Measurements from ENCODE around the gene C18orf63.

The C18orf63 gene

DNA sequence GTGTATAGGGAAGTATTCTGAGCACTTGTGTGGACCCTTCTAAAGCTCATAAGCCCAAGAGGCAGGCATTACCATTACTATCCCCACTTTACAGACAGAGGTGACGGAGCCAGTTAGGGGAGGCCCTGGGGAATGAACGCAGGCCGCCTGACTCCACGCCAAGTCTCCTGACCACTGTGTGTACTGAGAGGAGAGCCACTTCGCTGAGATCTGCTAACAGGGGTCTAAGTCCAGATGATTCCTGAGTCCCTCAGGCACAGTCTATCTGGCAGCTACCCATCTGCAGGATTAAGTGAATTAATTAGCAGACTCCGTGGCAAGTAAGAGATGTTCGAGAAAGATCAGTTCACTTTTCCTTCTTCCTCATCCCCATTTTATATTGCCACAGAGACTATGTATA is 37.6 kb upstream of the C18orf63 start:
- Histone ChIP-seq H3K79me2 (ENCODE audit: insufficient read depth, low read length) (peaks cover 10% of the 10 kb centered on the region; the same call in 1 of the 2 replicates), H3F3A (ENCODE audit: insufficient read depth) (no peaks in the 10 kb centered on the region), H3K9ac (ENCODE audit: low read length) (no peak overlapping the region), H3K9me2 (replicated peaks; ENCODE audit: insufficient read depth, low read length) (no peaks in the 10 kb centered on the region), H3K4me3 (ENCODE audit: insufficient read depth, low read length, poor library complexity, severe bottlenecking) (no peak overlapping the region), H3K9me3 (ENCODE audit: insufficient read depth, low read length) (no peaks in the 10 kb centered on the region), H3K4me2 (ENCODE audit: low read depth, low read length, poor library complexity, severe bottlenecking) (no peak overlapping the region), H3K27ac (ENCODE audit: low read depth, low read length) (no peak overlapping the region), H3K36me3 (ENCODE audit: low read length) (no peaks in the 10 kb centered on the region), H4K20me1 (ENCODE audit: low read depth, low read length) (no peaks in the 10 kb centered on the region), H3K27me3 (ENCODE audit: low read length) (no peaks in the 10 kb centered on the region), H2AFZ (ENCODE audit: low read depth, low read length, severe bottlenecking) (no peak overlapping the region)
- TF ChIP-seq, protein P1, sequence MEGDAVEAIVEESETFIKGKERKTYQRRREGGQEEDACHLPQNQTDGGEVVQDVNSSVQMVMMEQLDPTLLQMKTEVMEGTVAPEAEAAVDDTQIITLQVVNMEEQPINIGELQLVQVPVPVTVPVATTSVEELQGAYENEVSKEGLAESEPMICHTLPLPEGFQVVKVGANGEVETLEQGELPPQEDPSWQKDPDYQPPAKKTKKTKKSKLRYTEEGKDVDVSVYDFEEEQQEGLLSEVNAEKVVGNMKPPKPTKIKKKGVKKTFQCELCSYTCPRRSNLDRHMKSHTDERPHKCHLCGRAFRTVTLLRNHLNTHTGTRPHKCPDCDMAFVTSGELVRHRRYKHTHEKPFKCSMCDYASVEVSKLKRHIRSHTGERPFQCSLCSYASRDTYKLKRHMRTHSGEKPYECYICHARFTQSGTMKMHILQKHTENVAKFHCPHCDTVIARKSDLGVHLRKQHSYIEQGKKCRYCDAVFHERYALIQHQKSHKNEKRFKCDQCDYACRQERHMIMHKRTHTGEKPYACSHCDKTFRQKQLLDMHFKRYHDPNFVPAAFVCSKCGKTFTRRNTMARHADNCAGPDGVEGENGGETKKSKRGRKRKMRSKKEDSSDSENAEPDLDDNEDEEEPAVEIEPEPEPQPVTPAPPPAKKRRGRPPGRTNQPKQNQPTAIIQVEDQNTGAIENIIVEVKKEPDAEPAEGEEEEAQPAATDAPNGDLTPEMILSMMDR (IDR thresholded peaks at IDR 0.05; ENCODE audit: insufficient read depth, low read length, poor library complexity, severe bottlenecking), result no peak
- no peak for TF ChIP-seq EZH2phosphoT487 (conservative IDR thresholded peaks at IDR 0.05; ENCODE audit: low read length)

GRCh38 chr18:74278983-74279382 is 36.7 kb upstream of the C18orf63 start:
- H4K20me1 ChIP-seq (ENCODE audit: low read depth, low read length), result no peaks in the 10 kb centered on the region
- no peak overlapping the region for H3K4me3 ChIP-seq (ENCODE audit: insufficient read depth, low read length, poor library complexity, severe bottlenecking)
- no peak overlapping the region for H3K27ac ChIP-seq (ENCODE audit: low read depth, low read length)

GRCh38 chr18:74281011-74281979 is 34.3 kb upstream of the C18orf63 start:
- Histone ChIP-seq H3K9ac (ENCODE audit: low read length) (no peak overlapping the region), H2AFZ (ENCODE audit: low read depth, low read length, severe bottlenecking) (no peak overlapping the region)

More at GRCh38 chr18:74278983-74279382, 36.7 kb upstream of the C18orf63 start:
- Histone ChIP-seq H3K4me2 (ENCODE audit: low read depth, low read length, poor library complexity, severe bottlenecking) (no peak overlapping the region), H3F3A (ENCODE audit: insufficient read depth) (no peaks in the 10 kb centered on the region), H3K9me3 (ENCODE audit: insufficient read depth, low read length) (no peaks in the 10 kb centered on the region), H3K9ac (ENCODE audit: low read length) (no peak overlapping the region), H3K27me3 (ENCODE audit: low read length) (no peaks in the 10 kb centered on the region), H2AFZ (ENCODE audit: low read depth, low read length, severe bottlenecking) (no peak overlapping the region), H3K79me2 (ENCODE audit: insufficient read depth, low read length) (peaks cover 10% of the 10 kb centered on the region; the same call in 1 of the 2 replicates), H3K36me3 (ENCODE audit: low read length) (no peaks in the 10 kb centered on the region), H3K9me2 (replicated peaks; ENCODE audit: insufficient read depth, low read length) (no peaks in the 10 kb centered on the region)
- TF ChIP-seq, protein P1 (IDR thresholded peaks at IDR 0.05; ENCODE audit: insufficient read depth, low read length, poor library complexity, severe bottlenecking), result no peak
- no peak for TF ChIP-seq EZH2phosphoT487 (conservative IDR thresholded peaks at IDR 0.05; ENCODE audit: low read length)

More at GRCh38 chr18:74281011-74281979, 34.3 kb upstream of the C18orf63 start:
- H3K27ac ChIP-seq (ENCODE audit: low read depth, low read length), result no peak overlapping the region
- no peak overlapping the region for H3K4me2 ChIP-seq (ENCODE audit: low read depth, low read length, poor library complexity, severe bottlenecking)
- no peaks in the 10 kb centered on the region for H3K9me3 ChIP-seq (ENCODE audit: insufficient read depth, low read length)
- H3K9me2 ChIP-seq (replicated peaks; ENCODE audit: insufficient read depth, low read length), result no peaks in the 10 kb centered on the region
- no peaks in the 10 kb centered on the region for H3K36me3 ChIP-seq (ENCODE audit: low read length)
- H4K20me1 ChIP-seq (ENCODE audit: low read depth, low read length), result no peaks in the 10 kb centered on the region
- peaks cover 10% of the 10 kb centered on the region; the same call in 1 of the 2 replicates for H3K79me2 ChIP-seq (ENCODE audit: insufficient read depth, low read length)
- H3F3A ChIP-seq (ENCODE audit: insufficient read depth), result no peaks in the 10 kb centered on the region
- no peak overlapping the region for H3K4me3 ChIP-seq (ENCODE audit: insufficient read depth, low read length, poor library complexity, severe bottlenecking)
- no peak for TF ChIP-seq EZH2phosphoT487 (conservative IDR thresholded peaks at IDR 0.05; ENCODE audit: low read length)
- TF ChIP-seq, protein P1 (IDR thresholded peaks at IDR 0.05; ENCODE audit: insufficient read depth, low read length, poor library complexity, severe bottlenecking), result no peak
- no peaks in the 10 kb centered on the region for H3K27me3 ChIP-seq (ENCODE audit: low read length)

Data from SU-DHL-6 (cell line).